ENCODE measurements around the gene VAX1.

- TF ChIP-seq SIN3A (IDR thresholded peaks at IDR 0.05; ENCODE audit: borderline replicate concordance, insufficient read depth, low read length) = no peak
- no peak for TF ChIP-seq REST (IDR thresholded peaks at IDR 0.05; ENCODE audit: insufficient read depth in 1 of 2, low read depth in 2 of 2, low read length in 2 of 2)
- no peak for TF ChIP-seq POLR2AphosphoS5 (IDR thresholded peaks at IDR 0.05; ENCODE audit: low read depth, low read length)
- no peak for TF ChIP-seq TAF1 (IDR thresholded peaks at IDR 0.05; ENCODE audit: borderline replicate concordance, insufficient read depth, low read length)
- no peak for TF ChIP-seq FOXP2 (optimal IDR thresholded peaks at IDR 0.05; ENCODE audit: borderline replicate concordance, extremely low read depth, extremely low read length, insufficient read depth)
These were observed 20.2 kb upstream of the VAX1 start for GRCh38 chr10:117158297-117158696.
